Medulla oblongata (tissue), 1 donor: ENCODE data around the gene DUSP3.

ENCODE experiments used
- DNase-seq: peaks from one replicate; pipeline ENCODE4 v3.0.0-alpha.2; 2015; ENCODE audit errors: extremely low spot score

DUSP3 gene

DNA sequence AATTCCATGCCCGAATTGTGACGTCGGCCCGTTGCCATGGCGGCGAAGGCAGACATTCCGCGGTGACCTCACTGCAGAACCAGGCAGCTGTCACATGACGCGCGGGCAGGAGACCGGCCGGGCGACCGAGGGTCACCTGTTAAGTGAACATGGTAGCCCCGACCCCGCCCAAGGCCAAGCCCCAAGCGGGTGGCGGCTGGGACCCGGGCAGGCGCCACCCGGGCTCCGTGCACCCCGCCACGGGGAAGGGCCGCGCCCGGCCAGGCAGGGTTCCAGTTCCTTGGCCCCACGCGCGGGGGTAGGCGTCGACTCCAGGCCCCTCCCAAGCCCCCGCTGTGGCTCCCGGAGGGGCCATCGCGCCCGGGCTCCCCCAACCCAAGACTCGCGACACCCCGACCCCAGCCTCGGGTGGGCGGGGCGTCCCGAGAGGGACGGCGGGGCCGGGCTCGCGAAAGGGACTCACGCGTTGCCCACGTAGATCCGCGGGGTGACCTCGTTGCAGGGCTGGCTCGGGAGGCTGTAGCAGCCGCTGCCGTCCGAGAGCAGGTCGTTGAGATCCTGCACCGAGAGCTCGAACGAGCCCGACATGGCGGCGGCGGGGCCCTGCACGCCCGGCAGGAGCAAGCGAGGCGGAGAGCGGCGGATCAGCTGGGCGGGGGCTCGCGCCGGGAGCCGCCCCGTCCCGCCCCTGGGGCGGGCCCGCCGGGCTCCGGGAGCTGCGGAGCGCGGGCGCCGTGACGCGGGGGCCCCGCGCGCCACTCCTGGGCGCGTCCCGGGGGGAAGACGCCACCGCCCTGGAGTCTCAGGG, at the start of gene DUSP3:
Gene DUSP3, minus strand, starts transcription at position 641 of the 808 bp plus-strand sequence. Its CDS starts 53 bp downstream, at position 588.
- DNase-seq = peak; percentile 90

- no peak for DNase-seq
Observed at GRCh38 chr17:43827596-43827995, 48.8 kb upstream of the DUSP3 start.

DNA sequence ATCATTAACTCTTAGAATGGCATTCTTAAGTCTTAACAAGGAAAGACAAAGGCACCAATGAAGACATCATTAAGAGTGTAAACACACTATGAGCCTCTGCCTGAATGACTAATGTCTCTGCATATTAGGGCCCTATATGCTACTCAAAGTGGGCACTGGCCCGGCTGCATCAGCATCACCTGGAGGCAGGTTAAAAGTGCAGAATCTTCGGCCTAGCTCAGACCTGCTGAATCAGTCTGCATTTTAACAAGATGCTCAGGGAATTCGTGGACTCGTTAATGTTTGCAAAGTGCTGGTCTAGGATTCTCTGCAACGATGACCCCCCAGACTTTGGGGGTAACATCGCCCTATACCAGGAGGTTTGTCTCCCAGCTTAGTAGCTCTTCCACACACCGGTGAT, 47.4 kb upstream of the DUSP3 start:
- DNase-seq = no peak

- DNase-seq = no peak
Observed at GRCh38 chr17:43825567-43825966, 46.8 kb upstream of the DUSP3 start.

- DNase-seq = no peak
Observed at GRCh38 chr17:43823350-43824084, 44.7 kb upstream of the DUSP3 start.

DNA sequence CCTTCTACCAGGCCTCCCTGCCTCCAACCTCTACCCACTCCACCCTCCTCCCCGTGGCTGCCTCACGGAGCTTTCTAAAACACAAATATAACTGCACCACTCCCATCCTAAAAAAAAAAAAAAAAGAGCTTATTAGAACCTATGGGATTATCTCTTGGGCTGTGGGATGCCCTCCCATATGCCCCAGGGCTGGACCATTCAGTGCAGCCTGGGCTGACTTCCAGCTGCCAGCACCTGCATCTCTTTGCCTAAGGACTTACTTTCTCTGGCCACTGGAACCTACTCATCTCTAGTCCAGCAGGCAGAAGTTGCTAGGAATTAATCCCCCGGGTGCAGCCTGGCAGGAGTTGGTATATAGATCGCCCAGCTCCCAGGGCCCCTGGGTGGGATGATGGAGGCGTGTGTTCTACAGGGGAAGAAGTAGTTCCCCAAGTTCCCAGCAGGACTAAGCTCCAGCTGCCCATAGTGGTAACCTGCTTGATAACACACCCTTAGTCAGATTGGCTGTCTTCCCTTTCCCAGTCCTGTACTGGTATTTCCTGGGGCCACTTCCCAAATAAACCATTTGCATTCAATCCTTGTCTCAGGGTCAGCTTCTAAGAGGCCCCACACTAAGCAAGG, 43.9 kb upstream of the DUSP3 start:
- no peak for DNase-seq

DNA sequence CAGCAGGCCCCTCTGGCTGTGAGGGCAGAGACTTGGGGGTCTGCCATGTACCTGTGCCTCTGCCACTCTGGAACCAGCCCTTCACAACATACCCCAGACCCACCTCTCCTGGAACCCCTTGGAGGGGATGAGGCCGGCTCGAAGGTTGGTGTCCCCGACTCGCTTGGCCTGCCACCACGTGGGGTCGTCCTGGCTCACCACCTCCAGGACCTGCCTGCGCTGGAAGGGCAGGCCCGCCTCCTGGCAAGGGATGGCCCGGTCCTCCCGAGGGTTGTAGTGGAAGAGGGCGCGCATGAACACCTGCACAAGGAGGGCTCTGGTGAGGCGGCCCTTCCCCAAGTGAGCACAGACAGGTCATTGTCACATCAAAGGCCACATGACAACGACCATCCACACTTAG, 42.0 kb upstream of the DUSP3 start:
- DNase-seq = no peak

DNA sequence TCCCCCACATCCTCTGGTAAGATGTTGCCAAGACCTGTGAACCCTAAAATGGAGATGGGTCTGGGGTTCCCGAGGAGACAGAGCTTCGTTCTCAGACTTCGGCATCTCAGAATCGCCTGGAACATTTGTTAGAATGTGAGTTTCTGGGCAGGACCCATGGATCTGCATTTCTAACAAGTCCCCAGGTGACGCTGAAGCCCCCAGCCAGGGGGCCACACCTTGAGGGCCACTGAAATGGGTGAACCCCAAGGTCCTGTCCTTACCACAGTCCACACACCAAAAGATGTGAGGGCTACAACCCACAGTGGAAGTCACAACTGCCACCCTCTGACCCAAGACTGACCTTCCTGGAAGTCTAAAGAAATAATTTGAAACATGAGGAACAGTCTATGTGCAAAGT, 40.2 kb upstream of the DUSP3 start:
- DNase-seq = no peak

GRCh38 chr17:43817826-43818225, 39.0 kb upstream of the DUSP3 start:
- DNase-seq = no peak

- DNase-seq = no peak
Observed at GRCh38 chr17:43816336-43817320, 37.9 kb upstream of the DUSP3 start.

GRCh38 chr17:43814714-43815113, 35.9 kb upstream of the DUSP3 start:
- no peak for DNase-seq

- no peak for DNase-seq
Observed at GRCh38 chr17:43814026-43814425, 35.2 kb upstream of the DUSP3 start.

- DNase-seq = no peak
Observed at GRCh38 chr17:43813386-43813785, 34.6 kb upstream of the DUSP3 start.

DNA sequence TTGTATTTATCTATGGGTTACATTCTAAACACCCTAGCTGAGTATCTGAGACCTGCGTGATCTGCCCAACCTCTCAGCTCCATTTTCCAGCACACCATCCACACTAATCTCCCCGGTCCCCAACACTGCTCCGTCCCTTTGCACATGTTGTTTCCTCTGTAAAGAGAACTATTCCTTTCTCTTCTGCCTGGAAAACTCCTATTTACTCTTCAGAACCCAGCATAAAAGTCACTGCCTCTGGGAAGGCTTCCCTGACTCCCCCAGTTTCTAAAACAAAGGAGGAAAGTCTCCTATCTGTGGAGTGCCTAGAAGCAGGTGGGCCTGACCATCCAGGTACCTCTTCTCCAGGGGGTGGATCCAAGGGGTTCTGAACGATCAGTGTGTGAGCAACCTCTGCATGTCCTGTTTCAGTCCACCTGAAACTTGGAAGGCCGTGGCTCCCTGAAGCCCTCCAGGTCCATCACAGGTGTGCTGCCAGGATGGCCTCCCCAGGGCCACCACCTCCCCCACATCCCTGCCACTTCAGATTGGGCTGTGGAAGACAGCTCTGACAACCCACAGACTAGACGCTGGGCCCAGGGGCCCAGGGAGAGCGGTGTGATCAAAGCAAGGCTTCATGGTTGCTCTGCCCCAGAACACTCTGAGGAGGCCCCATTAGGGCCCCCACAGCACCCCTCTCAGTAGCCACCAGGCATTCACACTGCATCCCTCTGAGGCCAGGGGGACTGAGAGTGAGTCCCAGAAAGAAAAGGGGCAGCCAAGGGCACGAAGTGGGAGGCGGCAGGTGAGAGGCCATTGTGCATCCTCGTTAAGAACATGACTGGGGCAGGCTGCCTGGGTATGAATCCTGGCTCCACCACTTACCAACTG, 33.9 kb upstream of the DUSP3 start:
- DNase-seq = no peak

GRCh38 chr17:43810823-43811222, 32.0 kb upstream of the DUSP3 start:
- DNase-seq = no peak

- DNase-seq = no peak
Observed at GRCh38 chr17:43810226-43810715, 31.5 kb upstream of the DUSP3 start.

GRCh38 chr17:43809121-43809520, 30.3 kb upstream of the DUSP3 start:
- no peak for DNase-seq

DNA sequence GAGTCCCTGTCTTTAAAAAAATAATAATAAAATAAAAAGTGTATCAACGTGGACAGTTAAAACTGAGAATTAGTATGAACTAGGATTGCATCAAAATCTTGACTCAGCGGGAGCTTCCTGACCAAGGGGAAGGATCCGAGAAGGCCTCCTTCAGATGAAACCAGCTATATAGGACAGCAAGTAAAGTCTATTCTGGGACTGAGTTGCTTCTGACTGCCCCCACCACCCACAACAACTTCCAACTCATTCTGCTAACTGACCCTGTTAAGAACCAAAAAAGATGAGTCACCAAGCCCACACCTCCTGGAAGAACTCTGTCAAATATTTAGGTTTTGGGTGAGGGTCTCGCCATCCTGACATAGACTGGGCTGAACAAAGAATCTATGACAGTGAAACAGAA, 29.3 kb upstream of the DUSP3 start:
- no peak for DNase-seq

DNA sequence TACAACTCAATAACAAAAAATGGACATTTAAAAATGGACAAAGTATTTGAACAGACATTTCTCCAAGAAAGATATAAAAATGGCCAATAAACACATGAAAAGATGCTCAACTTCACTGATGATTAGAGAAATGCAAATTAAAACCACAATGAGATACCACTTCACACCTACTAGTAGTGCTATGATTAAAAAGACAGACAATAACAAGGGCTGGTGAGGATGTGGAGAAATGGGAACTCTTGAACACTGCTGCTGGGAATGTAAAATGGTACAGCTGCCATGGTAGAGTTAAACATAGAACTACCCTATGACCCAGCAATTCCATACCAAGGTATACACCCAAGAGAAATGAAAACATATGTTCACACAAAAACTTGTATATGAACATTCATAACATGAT, 26.3 kb upstream of the DUSP3 start:
- DNase-seq = no peak

GRCh38 chr17:43803758-43804157, 25.0 kb upstream of the DUSP3 start:
- no peak for DNase-seq
